ENCODE measurements around the gene OSBPL10.

DNA sequence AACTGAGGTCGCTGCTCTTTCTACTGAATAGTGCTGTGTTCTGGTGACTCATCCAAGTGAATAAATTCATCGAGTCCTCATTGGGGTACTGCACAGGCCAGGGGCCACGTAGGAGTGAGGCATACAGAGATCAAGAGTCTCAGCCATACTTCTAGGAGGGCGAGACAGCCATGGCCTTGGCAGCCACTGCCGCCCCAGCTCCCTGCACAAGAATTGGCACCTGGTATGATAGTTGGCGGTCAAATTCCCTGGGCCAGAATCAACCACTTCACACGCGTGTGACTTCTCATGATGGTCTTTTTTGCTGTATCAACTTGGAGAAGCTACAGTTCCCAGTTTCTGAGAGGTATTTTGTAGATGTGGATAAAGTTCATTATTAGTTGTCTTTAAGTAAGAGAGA is 161.6 kb downstream of the OSBPL10 start:
- TF ChIP-seq, protein P1, sequence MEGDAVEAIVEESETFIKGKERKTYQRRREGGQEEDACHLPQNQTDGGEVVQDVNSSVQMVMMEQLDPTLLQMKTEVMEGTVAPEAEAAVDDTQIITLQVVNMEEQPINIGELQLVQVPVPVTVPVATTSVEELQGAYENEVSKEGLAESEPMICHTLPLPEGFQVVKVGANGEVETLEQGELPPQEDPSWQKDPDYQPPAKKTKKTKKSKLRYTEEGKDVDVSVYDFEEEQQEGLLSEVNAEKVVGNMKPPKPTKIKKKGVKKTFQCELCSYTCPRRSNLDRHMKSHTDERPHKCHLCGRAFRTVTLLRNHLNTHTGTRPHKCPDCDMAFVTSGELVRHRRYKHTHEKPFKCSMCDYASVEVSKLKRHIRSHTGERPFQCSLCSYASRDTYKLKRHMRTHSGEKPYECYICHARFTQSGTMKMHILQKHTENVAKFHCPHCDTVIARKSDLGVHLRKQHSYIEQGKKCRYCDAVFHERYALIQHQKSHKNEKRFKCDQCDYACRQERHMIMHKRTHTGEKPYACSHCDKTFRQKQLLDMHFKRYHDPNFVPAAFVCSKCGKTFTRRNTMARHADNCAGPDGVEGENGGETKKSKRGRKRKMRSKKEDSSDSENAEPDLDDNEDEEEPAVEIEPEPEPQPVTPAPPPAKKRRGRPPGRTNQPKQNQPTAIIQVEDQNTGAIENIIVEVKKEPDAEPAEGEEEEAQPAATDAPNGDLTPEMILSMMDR (conservative IDR thresholded peaks at IDR 0.05; ENCODE audit: low read length) = no peak
- TF ChIP-seq EZH2phosphoT487 (IDR thresholded peaks at IDR 0.05; ENCODE audit: borderline replicate concordance, low read depth, low read length) = no peak
